Bone marrow (tissue), 2 donors: Measurements from ENCODE around the gene POLN.

Experiments used
- DNase-seq, 2 donors: peaks; one replicate each; lab custom pipeline; 2025; lab: John Stamatoyannopoulos, UW

Gene POLN

GRCh38 chr4:2083116-2083825 is 158.7 kb downstream of the POLN start:
- no peak for DNase-seq

GRCh38 chr4:2082627-2083026 is 159.3 kb downstream of the POLN start:
- DNase-seq = no peak

- no peak for DNase-seq
These were observed 159.8 kb downstream of the POLN start for GRCh38 chr4:2082118-2082517.

GRCh38 chr4:2081540-2081939 is 160.4 kb downstream of the POLN start:
- DNase-seq = no peak

GRCh38 chr4:2080429-2081300 is 161.3 kb downstream of the POLN start:
- DNase-seq = no peak

- DNase-seq = no peak
These were observed 162.0 kb downstream of the POLN start for GRCh38 chr4:2079926-2080325.

- no peak for DNase-seq
These were observed 162.9 kb downstream of the POLN start for GRCh38 chr4:2079006-2079405.

GRCh38 chr4:2078584-2078983 is 163.3 kb downstream of the POLN start:
- DNase-seq = no peak

GRCh38 chr4:2077537-2078460 is 164.1 kb downstream of the POLN start:
- no peak for DNase-seq

- no peak for DNase-seq
These were observed 164.9 kb downstream of the POLN start for GRCh38 chr4:2076908-2077536.

- DNase-seq = no peak
These were observed 165.7 kb downstream of the POLN start for GRCh38 chr4:2075987-2076907.

- DNase-seq = no peak
These were observed 166.5 kb downstream of the POLN start for GRCh38 chr4:2075171-2075986.

- no peak for DNase-seq
These were observed 167.3 kb downstream of the POLN start for GRCh38 chr4:2074588-2074987.

- no peak for DNase-seq
These were observed 168.0 kb downstream of the POLN start for GRCh38 chr4:2073808-2074481.

GRCh38 chr4:2072971-2073807 is 168.7 kb downstream of the POLN start:
- no peak for DNase-seq

GRCh38 chr4:2071912-2072867 is 169.7 kb downstream of the POLN start:
- no peak for DNase-seq

GRCh38 chr4:2071252-2071911 is 170.5 kb downstream of the POLN start:
- no peak for DNase-seq
